Thoracic aorta (tissue), 2 donors: ENCODE results near the gene TSPAN14. TPM values are rescaled to one million over a fixed set of nuclear protein-coding genes. Genes with fewer than 3 reads are reported as not detected.

ENCODE experiments used
- ATAC-seq: fragments of 150-250 bp; one replicate; pipeline ENCODE4 v1.8.0; 2017; ENCODE audit warnings: low read depth; ENCODE audit not compliant: insufficient number of reproducible peaks, low FRiP score
- DNase-seq: peaks from one replicate; pipeline ENCODE4 v3.0.0-alpha.2; 2020; ENCODE audit warnings: low spot score
- H3K27ac ChIP-seq, 2 donors: fragments of 200-600 bp; sonication (generic); 1 replicate in 1 of 2; 2 replicates in 1 of 2; pipeline ENCODE4 v1.5.1; 2016; ENCODE audit warnings: mild to moderate bottlenecking in 2 of 2, moderate library complexity in 2 of 2
- H3K27me3 ChIP-seq: fragments of 200-600 bp; sonication (generic); replicated peaks from 2 replicates; pipeline ENCODE4 v1.6.0; 2016; ENCODE audit warnings: mild to moderate bottlenecking; ENCODE audit not compliant: insufficient read depth
- H3K36me3 ChIP-seq: fragments of 200-600 bp; sonication (generic); one replicate; pipeline ENCODE4 v1.5.1; 2016
- H3K4me1 ChIP-seq, 2 donors: fragments of 200-600 bp; sonication (generic); 1 replicate in 1 of 2; 2 replicates in 1 of 2; pipeline versions ENCODE4 v1.5.1 to v1.6.0; 2016; ENCODE audit warnings: low read depth in 2 of 2, mild to moderate bottlenecking in 1 of 2; ENCODE audit not compliant: control insufficient read depth in 1 of 2
- H3K4me3 ChIP-seq: fragments of 200-600 bp; sonication (generic); 2 replicates; pipeline ENCODE4 v1.5.1; 2016; ENCODE audit warnings: mild to moderate bottlenecking
- H3K9me3 ChIP-seq: fragments of 200-600 bp; sonication (generic); 2 replicates; pipeline ENCODE4 v1.5.1; 2016
- total RNA-seq, 2 donors: library from RNA; depleted of rRNA; stranded (reverse); fragments of >200 nt; gene quantifications; one replicate each; pipeline versions ENCODE4 v1.1.0 to v1.2.3, GENCODE V29; 2016
- TF ChIP-seq, protein P1 (sequence below): fragments of 200-600 bp; sonication (generic); IDR thresholded peaks from one replicate; pipeline ENCODE4 v1.5.1; 2019; ENCODE audit warnings: antibody characterized with exemption

The TSPAN14 gene
- total RNA-seq, 2 donors from 2014 or later = 38.2 to 40.1 TPM

DNA sequence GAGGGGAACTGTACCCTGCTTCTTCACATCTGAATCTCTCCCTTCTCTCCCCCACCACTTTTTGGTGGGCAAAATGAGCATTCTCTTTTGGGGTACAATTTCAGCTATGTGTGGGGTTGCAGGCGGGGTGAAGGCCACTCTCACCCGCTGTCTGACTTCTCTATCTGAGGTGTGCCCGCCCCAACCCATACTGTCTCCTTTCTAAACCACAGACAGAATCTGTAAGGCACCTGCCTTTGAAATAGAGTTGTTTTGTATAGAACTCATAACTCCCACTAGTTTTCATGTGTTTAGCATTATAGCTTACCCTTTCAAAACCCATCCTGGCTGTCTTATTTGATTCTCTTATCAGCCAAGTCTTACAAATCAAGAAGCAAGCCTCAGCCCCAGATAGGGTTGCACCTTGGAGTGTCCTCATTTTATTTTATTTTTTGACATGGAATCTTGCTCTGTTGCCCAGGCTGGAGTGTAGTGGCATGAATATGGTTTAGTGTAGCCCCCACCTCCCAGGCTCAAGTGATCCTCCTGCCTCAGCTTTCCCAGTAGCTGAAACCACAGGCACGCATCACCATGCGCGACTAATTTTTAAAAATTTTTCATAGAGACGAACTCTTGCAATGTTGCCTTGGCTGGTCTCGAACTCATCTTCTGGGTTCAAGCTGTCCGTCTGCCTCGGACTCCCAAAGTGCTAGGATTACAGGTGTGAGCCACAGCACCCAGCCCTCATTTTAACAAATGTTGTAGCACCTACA is 11.9 kb downstream of the TSPAN14 start:
- no peaks in the 10 kb centered on the region for H3K27me3 ChIP-seq
- H3K4me3 ChIP-seq = peak overlapping the region; percentile 7
- H3K36me3 ChIP-seq = no peaks in the 10 kb centered on the region
- no peaks in the 10 kb centered on the region for H3K9me3 ChIP-seq
- DNase-seq = no peak
- H3K4me1 ChIP-seq = peaks cover 37 to 70% of the 10 kb centered on the region in 2 donors
- no peak overlapping the region for H3K27ac ChIP-seq
- ATAC-seq = no peak
- TF ChIP-seq, protein P1, sequence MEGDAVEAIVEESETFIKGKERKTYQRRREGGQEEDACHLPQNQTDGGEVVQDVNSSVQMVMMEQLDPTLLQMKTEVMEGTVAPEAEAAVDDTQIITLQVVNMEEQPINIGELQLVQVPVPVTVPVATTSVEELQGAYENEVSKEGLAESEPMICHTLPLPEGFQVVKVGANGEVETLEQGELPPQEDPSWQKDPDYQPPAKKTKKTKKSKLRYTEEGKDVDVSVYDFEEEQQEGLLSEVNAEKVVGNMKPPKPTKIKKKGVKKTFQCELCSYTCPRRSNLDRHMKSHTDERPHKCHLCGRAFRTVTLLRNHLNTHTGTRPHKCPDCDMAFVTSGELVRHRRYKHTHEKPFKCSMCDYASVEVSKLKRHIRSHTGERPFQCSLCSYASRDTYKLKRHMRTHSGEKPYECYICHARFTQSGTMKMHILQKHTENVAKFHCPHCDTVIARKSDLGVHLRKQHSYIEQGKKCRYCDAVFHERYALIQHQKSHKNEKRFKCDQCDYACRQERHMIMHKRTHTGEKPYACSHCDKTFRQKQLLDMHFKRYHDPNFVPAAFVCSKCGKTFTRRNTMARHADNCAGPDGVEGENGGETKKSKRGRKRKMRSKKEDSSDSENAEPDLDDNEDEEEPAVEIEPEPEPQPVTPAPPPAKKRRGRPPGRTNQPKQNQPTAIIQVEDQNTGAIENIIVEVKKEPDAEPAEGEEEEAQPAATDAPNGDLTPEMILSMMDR = no peak

DNA sequence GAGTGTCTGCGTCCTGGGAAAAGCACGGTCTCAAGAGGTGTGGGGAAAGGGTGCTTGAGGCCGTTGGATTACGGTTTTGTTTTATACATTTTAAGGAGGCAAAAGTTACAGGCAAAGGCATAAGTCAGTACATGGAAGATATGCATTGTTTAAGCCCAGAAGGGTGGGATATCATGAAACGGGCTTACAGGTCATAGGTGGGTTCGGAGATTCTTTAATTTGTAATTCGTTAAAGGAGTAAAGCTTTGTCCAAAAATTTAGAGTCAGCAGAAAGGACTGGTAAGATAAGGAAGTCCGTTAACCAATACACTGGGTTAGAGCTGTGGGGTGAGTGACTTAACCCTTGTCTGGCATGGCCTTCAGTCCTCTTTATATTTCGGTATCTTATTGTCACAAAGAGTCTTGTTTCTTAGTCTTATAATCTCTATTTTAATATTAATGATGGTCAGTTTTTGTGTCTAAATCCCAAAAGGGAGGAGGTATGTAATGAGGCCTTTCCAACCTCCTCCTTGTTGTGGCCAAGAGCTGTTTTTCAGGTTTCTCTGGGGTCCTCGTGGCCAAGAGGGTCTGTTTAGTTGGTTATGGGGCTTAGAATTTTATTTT is 12.7 kb downstream of the TSPAN14 start:
- H3K4me1 ChIP-seq = peaks cover 36 to 66% of the 10 kb centered on the region in 2 donors
- H3K36me3 ChIP-seq = no peaks in the 10 kb centered on the region
- H3K4me3 ChIP-seq = peak overlapping the region; percentile 7
- peak overlapping the region in 1 of 2 donors; percentile 7 for H3K27ac ChIP-seq
- DNase-seq (no peak), ATAC-seq (no peak)
- TF ChIP-seq, protein P1 = no peak
- no peaks in the 10 kb centered on the region for H3K27me3 ChIP-seq
- H3K9me3 ChIP-seq = no peaks in the 10 kb centered on the region

DNA sequence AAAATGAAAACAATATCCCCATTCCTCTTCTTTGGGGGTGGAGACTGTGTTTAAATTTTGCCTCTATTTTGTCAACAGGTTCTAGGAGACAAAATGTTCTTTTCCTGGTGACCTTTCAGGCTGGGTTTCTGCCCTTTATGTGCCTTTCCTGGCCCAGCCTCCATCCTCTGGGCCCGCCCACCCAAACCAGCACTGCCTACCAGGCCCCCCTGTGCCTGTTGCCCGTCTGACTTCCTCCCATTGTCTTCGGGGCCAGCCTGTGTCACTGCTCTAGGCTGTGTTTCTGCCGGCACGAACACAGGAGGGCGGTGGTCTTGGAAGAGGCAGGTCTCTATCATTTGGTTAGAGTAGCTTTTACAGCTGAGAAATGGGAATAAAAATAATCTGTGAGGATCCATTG is 13.9 kb downstream of the TSPAN14 start:
- Histone ChIP-seq H3K27me3 (no peaks in the 10 kb centered on the region), H3K4me3 (peak overlapping the region; percentile 34), H3K27ac (no peak overlapping the region), H3K4me1 (peaks cover 29 to 62% of the 10 kb centered on the region in 2 donors), H3K36me3 (no peaks in the 10 kb centered on the region), H3K9me3 (no peaks in the 10 kb centered on the region)
- TF ChIP-seq, protein P1 = no peak
- ATAC-seq (no peak), DNase-seq (no peak)

GRCh38 chr10:80468806-80469421 is 14.8 kb downstream of the TSPAN14 start:
- DNase-seq (no peak), ATAC-seq (no peak)
- Histone ChIP-seq H3K4me1 (peaks cover 26 to 53% of the 10 kb centered on the region in 2 donors), H3K27ac (no peak overlapping the region), H3K9me3 (no peaks in the 10 kb centered on the region), H3K27me3 (no peaks in the 10 kb centered on the region), H3K36me3 (no peaks in the 10 kb centered on the region), H3K4me3 (no peak overlapping the region)
- TF ChIP-seq, protein P1 = no peak

GRCh38 chr10:80470266-80470665 is 16.2 kb downstream of the TSPAN14 start:
- TF ChIP-seq, protein P1 = no peak
- H3K9me3 ChIP-seq = no peaks in the 10 kb centered on the region
- H3K27ac ChIP-seq = no peak overlapping the region
- no peaks in the 10 kb centered on the region for H3K36me3 ChIP-seq
- DNase-seq = no peak
- no peak for ATAC-seq
- H3K4me3 ChIP-seq = no peak overlapping the region
- no peaks in the 10 kb centered on the region for H3K27me3 ChIP-seq
- peaks cover 17 to 39% of the 10 kb centered on the region in 2 donors for H3K4me1 ChIP-seq
